Muscle of back (tissue), 11 donors: Measurements from ENCODE around the gene METAP1. TPM values are rescaled to one million over a fixed set of nuclear protein-coding genes. Genes with fewer than 3 reads are reported as not detected.
"Not testable (repeated sequence)": the region's sequence is repeated elsewhere in the genome, so short reads cannot be mapped to it uniquely, and the experiment has no call there.

Source experiments
- DNase-seq, 3 donors: peaks; one replicate each; pipeline versions ENCODE4 v3.0.0 to v3.0.0-alpha.2; 2013
- polyA plus RNA-seq, 10 donors: library from polyadenylated mRNA; unstranded; fragments of 120-200 nt; gene quantifications; one replicate each; pipeline ENCODE4 v1.2.1, GENCODE V29; 2013; ENCODE audit not compliant: insufficient read length in 10 of 10

METAP1 gene
- polyA plus RNA-seq, 10 donors, result 24.3 to 36.1 (median 29.5) TPM

DNA sequence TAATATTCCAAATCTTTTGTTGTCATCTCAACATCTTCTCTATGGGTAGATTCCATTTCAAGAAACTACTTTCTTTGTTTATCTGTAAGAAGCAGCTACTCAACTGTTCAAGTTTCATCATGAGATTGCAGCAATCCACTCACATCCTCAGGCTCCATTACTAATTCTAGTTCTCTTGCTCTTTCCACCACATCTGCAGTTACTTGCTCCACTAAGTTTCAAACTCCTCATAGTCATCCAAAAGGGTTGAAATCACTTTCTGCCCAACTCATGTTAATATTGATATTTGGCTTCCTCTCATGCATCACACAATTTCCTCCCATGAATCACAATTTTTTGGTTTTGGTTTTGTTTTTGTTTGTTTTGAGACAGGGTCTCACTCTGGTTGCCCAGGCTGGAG is 57.4 kb downstream of the METAP1 start:
- no peak for DNase-seq

DNA sequence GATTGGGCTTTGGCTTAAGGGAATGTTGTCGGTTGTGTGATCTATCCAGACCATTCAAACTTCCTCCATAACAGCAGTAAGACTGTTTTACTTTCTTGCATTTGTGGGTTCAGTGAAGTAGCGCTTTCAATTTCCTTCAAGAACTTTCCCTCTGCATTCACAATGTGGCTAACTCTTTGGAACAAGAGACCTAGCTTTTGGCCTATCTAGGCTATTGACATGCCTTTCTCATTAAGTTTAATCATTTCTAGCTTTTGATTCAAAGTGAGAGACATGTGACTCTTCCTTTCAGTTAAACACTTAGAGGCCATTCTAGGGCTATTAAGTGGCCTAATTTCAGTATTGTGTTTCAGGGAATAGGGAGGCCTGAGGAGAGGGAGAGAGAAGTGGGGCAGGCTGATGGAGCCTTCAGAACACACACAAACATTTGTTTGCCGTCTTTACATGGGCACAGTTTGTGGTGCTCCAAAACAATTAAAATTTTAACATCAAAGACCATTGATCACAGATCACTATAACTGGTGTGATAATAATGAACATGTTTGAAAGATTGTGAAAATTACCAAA is 59.0 kb downstream of the METAP1 start:
- no peak for DNase-seq

DNA sequence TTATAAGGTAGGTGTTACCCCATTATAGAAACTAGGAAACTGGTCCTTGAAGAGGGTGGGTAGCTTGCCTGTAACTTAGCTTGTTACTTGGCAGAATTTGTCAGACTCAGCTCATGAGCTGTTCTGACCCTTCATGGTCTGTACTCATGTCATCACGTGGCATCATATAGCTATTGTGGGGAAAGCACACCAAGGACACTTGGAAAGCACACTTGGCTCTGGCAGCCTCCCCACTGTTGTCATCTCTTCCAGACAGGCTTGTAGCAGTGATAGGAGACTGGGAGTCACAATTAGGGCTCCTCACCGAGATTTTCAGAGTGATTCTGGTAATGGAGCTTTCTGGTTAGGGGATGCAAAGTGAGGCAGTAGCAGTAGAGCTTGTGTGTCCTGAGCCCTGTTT is 62.7 kb downstream of the METAP1 start:
- no peak for DNase-seq

DNA sequence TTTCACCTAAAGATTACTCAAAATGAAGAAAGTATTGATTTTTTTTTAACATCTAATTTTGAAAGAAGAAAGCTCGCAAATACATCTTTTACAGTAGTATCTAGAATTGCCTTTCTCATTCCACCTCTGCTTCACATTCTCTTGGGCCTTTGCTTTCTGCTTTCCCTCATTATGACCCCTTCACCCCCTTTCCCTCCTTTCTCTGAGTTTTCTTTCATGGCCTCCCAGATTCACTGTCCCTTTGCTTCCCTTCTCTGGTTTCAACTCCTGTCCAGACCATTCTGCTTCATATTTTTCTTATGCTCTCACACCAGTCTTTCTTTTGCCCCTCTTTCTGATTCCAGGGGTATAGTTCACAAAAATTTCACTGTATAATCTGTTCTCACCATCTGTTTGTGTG is 64.0 kb downstream of the METAP1 start:
- DNase-seq, result no peak

DNA sequence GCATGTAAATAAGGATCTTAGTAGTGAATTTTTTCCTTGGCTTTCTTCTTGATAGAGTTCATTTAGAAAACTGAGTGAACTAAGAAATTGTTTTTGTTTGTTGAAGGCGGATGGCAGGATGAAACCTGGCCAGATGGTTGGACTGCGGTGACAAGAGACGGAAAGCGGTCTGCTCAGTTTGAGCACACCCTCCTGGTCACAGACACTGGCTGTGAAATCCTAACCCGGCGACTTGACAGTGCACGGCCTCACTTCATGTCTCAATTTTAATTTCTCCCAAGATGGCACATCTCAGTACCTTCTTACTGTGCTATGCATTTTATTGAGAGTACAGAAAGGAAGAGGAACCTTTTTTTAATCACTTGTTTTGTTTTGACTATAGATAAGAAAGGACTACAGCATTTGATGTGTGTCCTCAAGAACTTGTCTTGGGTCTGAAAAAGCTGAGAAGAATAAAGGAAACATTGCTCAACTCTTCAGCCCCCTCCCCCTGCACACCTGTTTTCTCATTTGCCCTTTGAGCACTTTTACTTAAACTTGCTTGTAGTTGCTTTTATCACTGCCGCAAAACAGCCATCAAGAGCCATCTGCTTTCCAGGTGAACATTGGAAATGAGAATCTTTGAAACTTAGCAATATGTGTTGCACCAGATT is 65.7 kb downstream of the METAP1 start:
- DNase-seq, result no peak

DNA sequence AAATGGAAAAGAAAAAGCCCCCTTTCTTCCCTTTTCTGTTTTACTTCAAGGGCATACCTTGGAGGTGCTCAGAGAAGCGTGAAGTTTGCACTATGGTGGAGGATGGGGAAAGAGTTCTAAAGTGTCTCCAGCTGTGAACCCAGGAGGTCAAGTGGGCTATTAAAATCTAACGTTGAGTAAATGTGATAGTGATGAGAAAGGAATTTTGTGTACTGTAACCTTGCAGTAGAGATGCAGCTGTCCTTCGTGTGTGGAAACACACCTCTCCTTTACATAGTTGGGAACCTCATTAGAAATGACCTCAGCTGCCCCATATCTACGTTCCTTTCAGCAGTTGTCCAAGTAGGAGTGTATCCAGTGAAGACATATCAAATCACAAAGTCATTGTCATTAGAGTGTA is 66.6 kb downstream of the METAP1 start:
- no peak for DNase-seq

DNA sequence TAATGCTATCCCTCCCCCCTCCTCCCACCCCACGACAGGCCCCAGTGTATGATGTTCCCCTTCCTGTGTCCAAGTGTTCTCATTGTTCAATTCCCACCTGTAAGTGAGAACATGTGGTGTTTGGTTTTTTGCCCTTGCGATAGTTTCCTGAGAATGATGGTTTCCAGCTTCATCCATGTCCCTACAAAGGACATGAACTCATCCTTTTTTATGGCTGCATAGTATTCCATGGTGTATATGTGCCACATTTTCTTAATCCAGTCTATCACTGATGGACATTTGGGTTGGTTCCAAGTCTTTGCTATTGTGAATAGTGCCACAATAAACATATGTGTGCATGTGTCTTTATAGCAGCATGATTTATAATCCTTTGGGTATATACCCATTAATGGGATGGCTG is 70.0 kb downstream of the METAP1 start:
- not testable (repeated sequence) for DNase-seq

DNA sequence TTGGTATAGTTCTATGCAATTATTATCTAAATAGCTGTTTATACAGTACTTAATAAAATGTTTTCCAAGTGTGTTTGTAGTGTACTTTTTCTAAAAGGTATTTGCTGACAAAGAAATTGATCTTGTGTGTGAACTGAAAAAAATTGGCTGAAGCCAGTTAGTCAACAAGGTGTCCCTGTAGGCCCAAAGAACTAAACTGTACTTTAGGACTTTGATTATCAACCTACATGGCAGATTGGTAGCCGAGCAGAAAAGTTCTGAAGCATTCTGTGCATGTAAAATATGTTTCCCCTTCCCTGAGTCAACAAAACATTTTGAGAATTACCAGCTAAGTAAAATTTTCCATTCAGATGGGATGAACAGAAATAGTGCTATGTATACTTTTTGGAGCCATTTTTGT is 72.1 kb downstream of the METAP1 start:
- no peak for DNase-seq

DNA sequence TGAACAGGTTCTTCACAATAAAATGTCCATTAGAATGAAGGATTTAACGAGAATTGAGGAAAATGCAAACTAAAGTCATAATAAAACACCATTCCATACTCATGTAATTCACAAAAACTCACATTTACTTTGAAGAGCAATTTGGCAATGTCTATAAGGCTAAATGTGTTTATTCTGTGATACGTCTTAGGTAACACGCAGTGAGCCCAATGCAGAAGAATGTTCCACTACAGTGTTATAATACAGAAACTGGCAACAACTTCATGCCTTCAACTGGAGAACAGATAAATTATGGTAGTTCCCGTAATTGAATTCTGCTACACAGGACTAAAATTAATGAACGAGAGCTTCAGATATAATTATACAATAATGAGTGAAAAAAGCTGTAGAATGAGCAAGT is 75.6 kb downstream of the METAP1 start:
- no peak for DNase-seq

DNA sequence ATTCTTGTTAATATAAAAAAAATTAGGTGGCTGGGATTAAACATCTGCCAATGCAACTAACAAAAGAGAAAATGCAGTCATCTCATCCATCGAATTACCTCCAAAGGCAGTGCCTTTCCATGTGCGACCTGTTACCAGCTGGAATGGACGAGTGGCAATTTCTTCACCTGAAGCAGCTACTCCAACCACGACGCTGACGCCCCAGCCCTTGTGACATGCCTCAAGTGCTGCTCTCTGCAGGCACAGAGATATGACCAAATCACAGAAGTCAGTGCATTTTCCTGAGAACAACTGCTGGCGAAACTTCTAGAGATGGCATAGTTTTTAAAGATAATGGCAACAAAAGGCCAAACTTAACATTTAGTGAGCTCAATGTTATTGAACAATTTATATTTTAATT is 79.3 kb downstream of the METAP1 start:
- no peak for DNase-seq

DNA sequence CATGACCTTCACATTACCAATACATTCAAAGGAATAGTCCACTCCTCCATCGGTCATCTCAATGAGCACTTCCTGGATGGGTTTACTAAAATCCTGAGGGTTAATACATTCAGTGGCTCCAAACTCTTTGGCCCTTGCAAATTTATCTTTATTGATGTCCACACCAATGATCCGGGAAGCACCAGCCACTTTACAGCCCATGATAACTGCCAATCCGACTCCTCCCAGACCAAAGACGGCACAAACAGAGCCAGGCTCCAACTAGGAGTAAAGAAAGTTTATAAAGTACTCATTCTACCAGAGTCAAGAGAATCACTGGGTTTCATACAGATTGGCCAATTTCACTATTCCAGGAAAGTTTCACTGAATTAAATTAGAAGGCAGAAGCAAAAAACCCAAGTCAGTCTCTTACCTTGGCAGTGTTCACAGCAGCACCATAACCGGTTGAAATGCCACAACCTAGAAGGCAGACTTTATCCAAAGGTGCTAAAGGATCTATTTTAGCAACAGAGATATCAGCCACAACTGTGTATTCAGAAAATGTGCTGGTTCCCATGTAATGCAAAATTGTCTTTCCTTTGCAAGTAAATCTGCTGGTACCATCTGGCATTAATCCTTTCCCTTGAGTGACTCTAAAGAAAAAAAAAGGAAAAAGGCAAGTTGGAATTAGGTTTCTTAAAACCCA is 80.9 kb downstream of the METAP1 start:
- DNase-seq, result no peak

DNA sequence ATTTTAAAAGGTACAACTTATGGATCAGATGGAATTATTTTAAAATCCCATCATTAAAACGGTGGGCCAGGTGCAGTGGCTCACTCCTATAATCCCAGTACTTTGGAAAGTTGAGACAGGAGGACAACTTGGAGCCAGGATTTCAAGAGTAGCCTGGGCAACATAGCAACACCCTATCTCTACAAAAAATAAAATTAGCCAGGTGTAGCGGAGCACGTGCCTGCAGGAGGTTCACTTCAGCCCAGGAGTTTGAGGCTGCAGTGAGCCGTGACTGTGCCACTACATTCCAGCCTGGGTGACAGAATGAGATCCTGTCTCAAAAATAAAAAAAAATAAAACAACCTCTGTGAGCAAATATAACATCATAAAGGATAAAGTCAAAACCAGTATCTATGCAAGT is 81.7 kb downstream of the METAP1 start:
- no peak for DNase-seq

DNA sequence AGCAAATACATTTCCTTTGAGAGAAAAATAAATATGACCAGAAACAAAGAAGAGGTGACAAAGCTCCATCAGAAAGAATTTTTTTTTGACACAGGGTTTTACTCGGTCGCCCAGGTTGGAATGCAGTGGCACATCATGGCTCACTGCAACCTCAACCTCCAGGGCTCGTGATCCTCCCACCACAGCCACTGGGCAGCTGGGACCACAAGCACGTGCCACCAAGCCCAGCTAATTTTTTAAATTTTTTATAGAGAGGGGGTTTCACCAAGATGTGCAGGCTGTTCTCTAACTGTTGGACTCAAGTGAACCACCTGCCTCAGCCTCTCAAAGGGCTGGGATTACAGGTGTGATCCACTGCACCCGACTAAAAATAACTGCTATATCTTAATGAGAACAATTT is 82.8 kb downstream of the METAP1 start:
- DNase-seq, result no peak

DNA sequence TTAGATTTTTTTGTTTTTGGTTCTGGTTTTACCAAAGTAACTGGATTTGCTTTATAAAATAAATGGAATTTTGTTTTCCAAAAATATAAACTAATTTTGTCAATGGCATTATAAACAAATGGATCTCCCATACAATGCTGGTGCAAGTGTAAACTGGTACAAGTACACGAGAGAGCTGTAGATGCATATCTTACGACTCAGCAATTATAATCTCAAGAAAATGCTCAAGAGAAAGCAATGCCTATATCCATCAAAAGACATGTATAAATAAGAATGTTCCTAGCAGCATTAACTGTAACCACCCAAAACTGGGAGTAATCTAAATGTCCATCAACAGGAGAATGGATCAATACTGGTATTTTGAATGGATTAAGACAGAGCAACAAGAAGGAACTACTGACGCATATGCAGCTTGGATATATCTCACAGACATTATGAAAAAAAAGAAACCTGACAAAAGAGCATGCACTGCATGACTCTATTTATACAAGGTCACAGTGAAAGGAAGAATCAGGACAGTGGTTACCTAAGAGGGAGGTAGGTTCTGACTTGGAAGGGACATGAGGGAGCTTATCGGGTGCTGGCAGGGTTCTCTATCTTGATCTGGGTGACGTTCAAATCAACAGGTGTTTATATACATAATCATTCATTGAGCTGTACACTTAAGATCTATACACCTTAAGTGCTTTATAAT is 83.6 kb downstream of the METAP1 start:
- no peak for DNase-seq

DNA sequence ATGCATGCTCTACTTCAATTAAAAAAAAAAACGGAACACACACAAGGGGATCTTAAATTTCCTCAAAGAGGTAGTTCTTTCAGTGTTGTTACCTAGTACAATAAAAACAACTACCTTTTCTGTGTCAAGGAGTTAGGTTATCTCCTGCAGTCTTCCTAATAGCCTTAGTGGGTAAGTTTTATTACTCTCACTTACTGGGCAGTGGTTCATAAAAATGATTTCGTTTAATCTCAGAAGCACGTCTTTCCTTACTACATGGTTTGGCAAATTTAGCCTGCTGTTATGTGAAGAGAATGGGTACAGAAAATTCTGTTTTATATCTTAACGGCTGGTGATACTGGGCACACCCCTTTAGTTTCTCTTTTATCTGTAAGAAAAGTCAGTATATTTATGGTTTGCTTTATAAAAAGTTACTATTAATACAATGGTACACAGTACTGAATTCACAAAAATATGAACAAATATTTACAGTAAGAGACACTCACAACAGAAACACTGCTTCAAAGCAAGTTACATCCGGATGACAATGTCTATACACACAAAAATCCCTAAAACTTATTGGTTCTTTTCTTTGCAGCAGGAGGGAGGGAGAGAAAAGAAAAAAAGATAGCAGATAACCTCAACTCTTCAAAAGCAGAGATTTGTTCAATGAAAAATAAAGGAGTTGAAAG is 84.2 kb downstream of the METAP1 start:
- DNase-seq, result no peak

DNA sequence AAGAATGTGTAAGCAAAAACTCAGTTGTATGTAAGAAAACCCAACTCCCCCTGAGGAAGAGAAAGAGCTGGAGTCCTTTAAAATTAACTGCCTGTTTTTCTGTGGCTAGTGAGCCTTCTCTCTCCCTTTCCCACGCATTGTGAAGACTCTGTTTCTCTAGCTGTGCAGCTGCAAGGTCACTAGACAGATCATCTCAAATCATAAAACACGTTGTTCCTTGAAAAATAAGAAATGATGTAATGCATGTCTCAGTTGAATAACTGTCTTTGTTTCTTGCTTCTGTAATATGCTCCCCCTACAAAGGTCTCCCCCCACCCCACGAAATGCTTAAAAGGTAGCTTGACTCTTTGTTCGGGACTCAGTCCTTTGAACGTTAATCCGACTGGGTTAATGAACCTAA is 85.3 kb downstream of the METAP1 start:
- DNase-seq, result not testable (repeated sequence)

DNA sequence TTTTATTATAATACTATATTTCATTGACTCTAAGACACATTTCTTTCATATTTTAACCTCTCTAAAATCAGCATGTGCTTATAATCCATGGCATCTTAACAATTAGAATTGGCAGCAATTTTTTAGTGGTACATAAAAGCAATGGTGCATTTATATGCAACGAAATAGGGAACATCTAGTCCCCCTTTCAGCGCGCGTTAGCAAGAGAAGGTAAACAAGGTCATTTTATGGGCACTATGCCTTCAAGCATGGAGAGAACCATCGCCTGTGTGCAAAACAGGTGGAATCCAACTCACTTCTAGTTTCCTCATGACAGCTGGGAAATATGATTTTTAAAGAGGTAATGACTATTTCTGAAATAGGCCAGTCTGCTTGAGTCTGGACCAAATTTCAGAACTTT is 86.7 kb downstream of the METAP1 start:
- DNase-seq, result no peak

DNA sequence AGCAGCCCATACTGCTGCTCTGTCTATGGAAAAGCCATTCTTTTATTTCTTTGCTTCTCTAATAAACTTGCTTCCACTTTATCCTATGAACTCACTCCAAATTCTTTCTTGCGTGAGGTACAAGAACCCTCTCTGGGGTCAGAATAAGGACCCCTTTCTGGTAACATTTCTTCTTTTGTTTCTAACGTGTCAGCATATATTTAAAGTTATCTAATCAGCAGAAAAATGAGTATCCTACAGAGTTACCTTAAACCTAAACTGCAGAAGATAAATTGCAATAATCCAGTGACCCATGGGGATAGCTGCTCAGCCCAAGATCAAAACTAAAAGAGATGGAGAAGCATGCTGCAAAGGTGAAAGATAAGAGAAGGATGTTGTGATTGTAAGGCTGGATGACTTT is 89.1 kb downstream of the METAP1 start:
- DNase-seq, result no peak

DNA sequence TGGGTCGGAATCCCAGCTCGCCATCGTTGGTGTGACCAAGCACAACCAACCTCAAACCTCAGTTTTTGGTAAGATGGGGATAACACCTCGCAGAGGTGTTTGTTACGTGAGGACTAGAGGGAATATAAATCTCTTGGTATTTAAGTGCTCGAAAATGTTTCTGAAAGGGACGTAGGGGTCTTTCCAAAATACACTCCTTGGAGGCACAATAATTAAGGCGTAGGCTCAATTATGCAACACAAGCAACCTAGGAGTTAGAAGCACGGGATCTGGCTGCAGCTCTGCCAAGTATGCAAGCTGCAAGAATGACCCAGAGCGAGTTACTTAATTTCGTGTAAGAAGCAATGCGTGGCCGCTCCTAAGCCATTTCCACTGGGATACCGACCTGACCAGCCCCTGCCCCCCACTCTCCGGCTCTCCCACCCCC is 92.5 kb downstream of the METAP1 start:
- peak; percentile 59 to 84 (median 67) for DNase-seq

DNA sequence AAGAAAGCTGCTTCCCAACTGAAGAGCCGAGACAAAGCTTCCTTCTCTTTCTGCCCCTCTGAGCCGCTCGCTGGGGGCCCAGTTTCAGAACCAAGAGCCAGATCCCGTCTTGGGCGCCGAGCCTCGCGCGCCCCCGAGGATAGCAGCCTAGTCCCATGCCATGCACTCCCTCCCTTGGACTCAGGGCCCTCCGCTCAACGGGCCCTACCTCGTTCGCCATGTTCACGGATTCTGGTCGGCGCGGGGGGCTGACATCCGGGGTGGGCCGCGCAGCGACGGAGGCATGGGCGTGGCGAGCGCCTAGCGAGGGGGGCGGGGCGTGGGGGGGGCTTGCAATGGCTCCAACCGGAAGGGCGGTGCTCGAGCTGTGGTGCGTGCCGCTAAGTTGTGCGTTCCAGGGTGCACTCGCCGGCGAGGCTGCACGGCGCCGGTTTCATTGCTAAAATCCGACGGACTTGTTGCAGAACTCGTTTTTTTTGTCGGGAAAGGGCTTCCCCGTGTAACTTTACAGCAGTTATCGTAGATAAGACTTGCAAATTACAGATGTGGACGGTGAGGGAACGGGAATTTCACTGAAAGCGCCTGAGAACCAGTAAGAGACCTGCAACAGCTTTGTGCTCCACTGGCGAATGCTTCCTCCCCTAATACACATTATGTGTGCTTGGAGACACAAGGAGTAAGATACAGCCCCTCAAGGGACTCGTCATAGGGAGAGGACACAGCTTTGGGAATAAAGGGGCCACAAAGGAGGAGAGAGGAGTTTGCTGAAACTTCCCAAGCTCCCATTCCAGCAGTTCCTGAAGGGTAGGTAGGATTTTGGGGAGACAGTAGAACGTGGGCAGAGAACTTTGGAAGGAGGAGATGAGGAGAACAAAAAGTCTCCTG is 93.2 kb downstream of the METAP1 start, which contains the start of gene ADH5:
TSS of gene ADH5 (minus strand) at position 308 of the 885 bp plus-strand sequence. CDS start at position 220, 88 bp downstream.
- DNase-seq, result peak; percentile 85 to 94 (median 89)
